CD4-positive, alpha-beta T cell (primary cell): ENCODE data around the gene IL10RA. TPM values are rescaled to one million over a fixed set of nuclear protein-coding genes. Genes with fewer than 3 reads are reported as not detected.

Experiments used
- ATAC-seq: fragments of 200-7000 bp; cut with Tn5 transposase; one replicate; pipeline ENCODE4 v1.10.0; 2022; ENCODE audit warnings: mild to moderate bottlenecking; ENCODE audit not compliant: poor library complexity
- CTCF ChIA-PET: fragments of 350-600 bp; sonication (Branson Sonifier 250); formaldehyde crosslinking; loops from one replicate; lab custom pipeline; 2021; ENCODE audit warnings: antibody characterized with exemption, inconsistent platforms; lab: Charles Lee
- POLR2A ChIA-PET: fragments of 350-600 bp; sonication (Branson Sonifier 250); formaldehyde crosslinking; loops from one replicate; lab custom pipeline; 2021; ENCODE audit warnings: antibody characterized with exemption, inconsistent platforms; lab: Charles Lee
- DNase-seq, 14 experiments: peaks; one replicate each; pipeline ENCODE4 v3.0.0-alpha.2; 2013 to 2020; ENCODE audit warnings: mixed read lengths in 2 of 14
- H3K27ac ChIP-seq, 2 donors: one replicate each; pipeline versions ENCODE4 v1.5.1 to v1.7.0; 2013; ENCODE audit warnings: low read length in 2 of 2, low read depth in 1 of 2, mild to moderate bottlenecking in 1 of 2
- H3K27me3 ChIP-seq, 2 experiments: 1 replicate in 1 of 2; 2 replicates in 1 of 2; pipeline versions ENCODE4 v1.6.1 to v1.7.0; 2013; ENCODE audit warnings: low read length in 2 of 2, control low read depth in 1 of 2, mild to moderate bottlenecking in 1 of 2, moderate library complexity in 1 of 2; ENCODE audit not compliant: insufficient read depth in 2 of 2, control insufficient read depth in 1 of 2
- H3K36me3 ChIP-seq: one replicate; pipeline ENCODE4 v1.6.1; 2013; ENCODE audit warnings: low read length, control low read depth; ENCODE audit not compliant: insufficient read depth
- H3K4me1 ChIP-seq: one replicate; pipeline ENCODE4 v1.6.1; 2013; ENCODE audit warnings: low read length, control low read depth; ENCODE audit not compliant: insufficient read depth
- H3K4me3 ChIP-seq: one replicate; pipeline ENCODE4 v1.5.1; 2013; ENCODE audit warnings: mild to moderate bottlenecking, low read length, moderate library complexity
- H3K9me3 ChIP-seq, 2 experiments: 1 replicate in 1 of 2; 2 replicates in 1 of 2; pipeline versions ENCODE4 v1.6.1 to v1.7.0; 2013; ENCODE audit warnings: low read length in 2 of 2, mild to moderate bottlenecking in 2 of 2, control low read depth in 1 of 2, moderate library complexity in 1 of 2; ENCODE audit not compliant: control insufficient read depth in 1 of 2, insufficient read depth in 1 of 2
- H3K27ac Mint-ChIP-seq: one replicate; pipeline ENCODE4 v1.8.0; 2020; ENCODE audit warnings: mixed read lengths
- H3K27me3 Mint-ChIP-seq: one replicate; pipeline ENCODE4 v1.8.0; 2021; ENCODE audit warnings: mixed read lengths
- H3K36me3 Mint-ChIP-seq: one replicate; pipeline ENCODE4 v1.8.0; 2021; ENCODE audit warnings: low read depth, mixed read lengths
- H3K4me1 Mint-ChIP-seq: one replicate; pipeline ENCODE4 v1.8.0; 2021; ENCODE audit warnings: low read depth, mixed read lengths
- H3K4me3 Mint-ChIP-seq: one replicate; pipeline ENCODE4 v1.8.0; 2020; ENCODE audit warnings: mild to moderate bottlenecking, mixed read lengths
- H3K9me3 Mint-ChIP-seq: one replicate; pipeline ENCODE4 v1.8.0; 2020; ENCODE audit warnings: mixed read lengths
- intact Hi-C, 2 experiments: fragments of 100-400 bp; cut with DNase I in 1 of 2; cut with micrococcal nuclease in 1 of 2; formaldehyde crosslinking; loops; one replicate each; pipeline versions ENCODE4 v1.15.1 to v1.9.0; 2023 to 2025; cut with DNase I, micrococcal nuclease
- total RNA-seq, 174 experiments: library from RNA in 2 of 174; stranded (reverse) in 2 of 174; gene quantifications; one replicate each; pipeline ENCODE4 v1.2.3 and lab custom pipeline; 2021 to 2026
- TF ChIP-seq, protein P1 (sequence below): fragments of 200-600 bp; IDR thresholded peaks from one replicate; pipeline ENCODE4 v1.8.0; 2022; ENCODE audit warnings: antibody characterized with exemption, mild to moderate bottlenecking

Gene IL10RA
- total RNA-seq, 2 experiments from 2014 or later = 193 to 203 TPM

DNA sequence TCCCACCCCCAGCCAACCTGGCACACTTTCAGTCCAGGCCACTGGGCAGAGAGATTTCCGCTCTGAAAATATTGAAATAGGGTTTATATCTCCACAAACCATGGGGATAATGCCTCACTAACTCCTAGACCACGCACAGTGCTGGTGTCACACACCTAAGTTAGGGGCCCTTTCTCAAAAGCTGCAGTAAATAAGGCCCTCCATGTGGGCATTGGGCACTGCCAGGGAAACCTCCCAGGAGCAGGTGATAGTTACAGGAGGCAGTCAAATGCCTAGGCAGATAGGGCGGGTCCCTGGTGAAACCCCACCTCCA, 3.1 kb upstream of the IL10RA start:
- TF ChIP-seq, protein P1, sequence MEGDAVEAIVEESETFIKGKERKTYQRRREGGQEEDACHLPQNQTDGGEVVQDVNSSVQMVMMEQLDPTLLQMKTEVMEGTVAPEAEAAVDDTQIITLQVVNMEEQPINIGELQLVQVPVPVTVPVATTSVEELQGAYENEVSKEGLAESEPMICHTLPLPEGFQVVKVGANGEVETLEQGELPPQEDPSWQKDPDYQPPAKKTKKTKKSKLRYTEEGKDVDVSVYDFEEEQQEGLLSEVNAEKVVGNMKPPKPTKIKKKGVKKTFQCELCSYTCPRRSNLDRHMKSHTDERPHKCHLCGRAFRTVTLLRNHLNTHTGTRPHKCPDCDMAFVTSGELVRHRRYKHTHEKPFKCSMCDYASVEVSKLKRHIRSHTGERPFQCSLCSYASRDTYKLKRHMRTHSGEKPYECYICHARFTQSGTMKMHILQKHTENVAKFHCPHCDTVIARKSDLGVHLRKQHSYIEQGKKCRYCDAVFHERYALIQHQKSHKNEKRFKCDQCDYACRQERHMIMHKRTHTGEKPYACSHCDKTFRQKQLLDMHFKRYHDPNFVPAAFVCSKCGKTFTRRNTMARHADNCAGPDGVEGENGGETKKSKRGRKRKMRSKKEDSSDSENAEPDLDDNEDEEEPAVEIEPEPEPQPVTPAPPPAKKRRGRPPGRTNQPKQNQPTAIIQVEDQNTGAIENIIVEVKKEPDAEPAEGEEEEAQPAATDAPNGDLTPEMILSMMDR = no peak
- no peak overlapping the region for H3K4me3 ChIP-seq
- H3K27ac Mint-ChIP-seq = peak overlapping the region; percentile 61

DNA sequence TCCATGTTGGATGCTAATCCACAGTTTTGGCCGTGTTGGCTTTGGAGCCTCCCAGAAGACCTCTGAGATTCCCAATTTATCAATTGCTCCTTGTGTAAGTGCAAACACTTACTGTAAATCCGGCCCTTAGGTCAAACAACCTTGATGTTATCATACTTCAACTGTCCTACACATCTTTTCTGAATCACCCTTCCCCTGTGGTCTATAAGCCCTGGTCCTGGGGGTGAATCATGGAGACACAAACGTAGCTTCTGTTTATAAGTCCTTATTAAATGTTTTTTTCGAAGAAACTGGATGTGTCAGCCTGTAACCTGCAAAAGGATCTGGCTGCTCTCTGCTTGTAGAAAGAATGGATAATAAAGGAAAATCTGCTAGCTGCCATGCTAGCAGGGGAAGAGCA, 1.7 kb upstream of the IL10RA start:
- peak in 1 of 14 experiments; percentile 32 for DNase-seq
- no peaks in the 10 kb centered on the region for H3K27me3 Mint-ChIP-seq
- CTCF ChIA-PET = interaction anchor here (1.8 to 5.3 kb wide), 3 partner anchors 18 to 69 kb away, joined by 6 to 37 read pairs (median 19); no protein-coding TSS in a partner anchor
- Histone ChIP-seq H3K27me3 (no peaks in the 10 kb centered on the region), H3K4me3 (no peak overlapping the region), H3K4me1 (peaks cover 66% of the 10 kb centered on the region), H3K27ac (no peak overlapping the region), H3K9me3 (no peaks in the 10 kb centered on the region), H3K36me3 (peaks cover 24% of the 10 kb centered on the region)
- TF ChIP-seq, protein P1 = no peak
- peaks cover 72% of the 10 kb centered on the region for H3K4me1 Mint-ChIP-seq
- peak overlapping the region; percentile 81 for H3K4me3 Mint-ChIP-seq
- POLR2A ChIA-PET = interaction anchor here (8.0 to 24.2 kb wide), 2 partner anchors 18 to 33 kb away, joined by 240 to 392 read pairs; no protein-coding TSS in a partner anchor
- peaks cover 32% of the 10 kb centered on the region for H3K36me3 Mint-ChIP-seq
- peak overlapping the region; percentile 87 for H3K27ac Mint-ChIP-seq
- H3K9me3 Mint-ChIP-seq = no peaks in the 10 kb centered on the region
- intact Hi-C loops = no loop called here
- no peak for ATAC-seq

More for the DNA sequence above, 3.1 kb upstream of the IL10RA start:
- Mint-ChIP-seq H3K4me1 (peaks cover 71% of the 10 kb centered on the region), H3K27me3 (no peaks in the 10 kb centered on the region), H3K4me3 (peak overlapping the region; percentile 32), H3K9me3 (no peaks in the 10 kb centered on the region), H3K36me3 (peaks cover 18% of the 10 kb centered on the region)
- Histone ChIP-seq H3K27ac (no peak overlapping the region), H3K9me3 (peaks cover 0 to 3% of the 10 kb centered on the region in 2 experiments), H3K4me1 (peaks cover 63% of the 10 kb centered on the region), H3K27me3 (no peaks in the 10 kb centered on the region), H3K36me3 (peaks cover 10% of the 10 kb centered on the region)
- DNase-seq (peak in 1 of 14 experiments; percentile 25), ATAC-seq (no peak)
- CTCF ChIA-PET = interaction anchor here (0.6 to 1.0 kb wide), 2 partner anchors 19 to 33 kb away, joined by 3 to 4 read pairs; no protein-coding TSS in a partner anchor
- intact Hi-C loops = no loop called here
- POLR2A ChIA-PET = interaction anchor here (1.0 to 24.2 kb wide), 3 partner anchors 20 to 32 kb away, joined by 4 to 392 read pairs (median 5); no protein-coding TSS in a partner anchor

DNA sequence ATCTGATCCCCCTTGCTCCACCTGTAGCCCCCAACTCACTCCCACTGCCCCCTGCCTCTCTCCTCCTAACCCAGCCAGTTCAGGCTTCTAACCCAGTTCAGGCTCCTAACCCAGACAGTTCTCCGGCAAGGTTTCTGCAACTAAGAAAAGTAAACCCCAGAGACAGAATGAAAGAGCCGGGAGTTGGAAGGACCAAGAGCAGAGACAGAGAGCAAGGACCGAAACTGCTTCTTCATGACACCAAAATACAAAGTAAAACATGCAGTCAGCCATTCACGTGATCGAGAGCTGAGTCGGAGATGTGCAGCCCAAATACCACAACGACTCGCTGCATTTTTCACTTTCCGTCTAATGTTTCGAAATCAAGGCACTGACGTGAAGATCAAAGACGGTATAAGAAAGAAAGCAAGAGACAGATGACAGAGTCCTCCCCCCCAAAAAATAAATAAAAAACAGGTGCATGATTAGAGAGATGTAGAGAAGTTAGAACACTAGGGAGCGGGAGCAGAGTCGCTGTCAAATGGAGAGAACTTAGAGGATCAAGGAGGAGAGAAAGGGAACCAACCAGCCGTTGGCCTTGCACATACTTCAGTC, 884 bp downstream of the IL10RA start:
- ATAC-seq = peak; percentile 65

More for the DNA sequence above, 884 bp downstream of the IL10RA start:
- Histone ChIP-seq H3K9me3 (no peaks in the 10 kb centered on the region), H3K4me3 (peak overlapping the region; percentile 98), H3K4me1 (peaks cover 74% of the 10 kb centered on the region), H3K36me3 (peaks cover 50% of the 10 kb centered on the region), H3K27me3 (no peaks in the 10 kb centered on the region), H3K27ac (peak overlapping the region; percentile 88 to 93)
- intact Hi-C loops = loop anchor here (1.0 to 5.0 kb wide), 7 partner anchors 16 to 170 kb away; no protein-coding TSS in a partner anchor
- Mint-ChIP-seq H3K4me1 (peaks cover 72% of the 10 kb centered on the region), H3K9me3 (no peaks in the 10 kb centered on the region), H3K36me3 (peaks cover 58% of the 10 kb centered on the region), H3K4me3 (peak overlapping the region; percentile 89), H3K27me3 (no peaks in the 10 kb centered on the region), H3K27ac (peak overlapping the region; percentile 87)
- TF ChIP-seq, protein P1 = no peak
- POLR2A ChIA-PET = interaction anchor here (0.8 to 24.2 kb wide), 15 partner anchors 10 to 164 kb away, joined by 3 to 392 read pairs (median 9); no protein-coding TSS in a partner anchor
- DNase-seq = peak in 12 of 14 experiments; percentile 42 to 89 (median 59)
- CTCF ChIA-PET = interaction anchor here (1.2 to 5.3 kb wide), 6 partner anchors 10 to 180 kb away, joined by 3 to 37 read pairs (median 12); no protein-coding TSS in a partner anchor
